HG02610 (cell line): ENCODE data around the gene CFAP74.

ENCODE experiments used
- ATAC-seq: cut with Tn5 transposase; IDR thresholded peaks from one replicate; pipeline ENCODE4 v1.9.1; 2021; ENCODE audit warnings: mild to moderate bottlenecking, moderate library complexity; ENCODE audit not compliant: unreplicated experiment

CFAP74 gene

DNA sequence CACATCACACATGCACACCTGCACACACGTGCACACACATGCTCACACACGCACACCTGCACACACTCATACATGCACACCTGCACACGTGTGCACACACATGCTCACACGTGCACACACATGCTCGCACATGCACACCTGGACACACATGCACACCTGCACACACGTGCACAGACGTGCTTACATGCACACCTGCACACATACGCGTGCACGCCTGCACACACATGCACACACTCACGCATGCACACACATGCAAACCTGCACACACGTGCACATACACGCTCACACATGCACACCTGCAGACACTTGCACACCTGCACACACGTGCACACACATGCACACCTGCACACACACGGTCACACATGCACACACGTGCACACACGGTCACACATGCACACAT lies 32.6 kb downstream of the CFAP74 start:
- no peak for ATAC-seq

GRCh38 chr1:1969953-1970716 lies 33.5 kb downstream of the CFAP74 start:
- ATAC-seq, result no peak

GRCh38 chr1:1969505-1969900 lies 34.1 kb downstream of the CFAP74 start:
- ATAC-seq, result no peak

- no peak for ATAC-seq
Observed at GRCh38 chr1:1968767-1969504, 34.6 kb downstream of the CFAP74 start.

DNA sequence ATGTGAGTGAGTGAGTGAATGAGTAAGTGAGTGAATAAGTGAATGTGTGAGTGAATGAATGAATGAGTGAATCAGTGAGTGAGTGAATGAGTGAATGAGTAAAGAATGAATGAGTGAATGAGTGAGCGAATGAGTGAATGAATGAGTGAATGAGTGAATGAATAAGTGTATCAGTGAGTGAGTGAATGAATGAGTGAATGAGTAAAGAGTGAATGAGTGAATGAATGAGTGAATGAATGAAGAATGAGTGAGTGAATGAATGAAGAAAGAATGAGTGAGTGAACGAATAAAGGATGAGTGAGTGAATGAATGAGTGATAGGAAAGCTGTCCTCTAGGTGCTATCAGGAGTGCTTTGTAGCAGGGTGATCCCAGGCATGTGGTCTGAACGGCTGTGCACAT lies 35.7 kb downstream of the CFAP74 start:
- ATAC-seq, result no peak

GRCh38 chr1:1967151-1967550 lies 36.4 kb downstream of the CFAP74 start:
- no peak for ATAC-seq

DNA sequence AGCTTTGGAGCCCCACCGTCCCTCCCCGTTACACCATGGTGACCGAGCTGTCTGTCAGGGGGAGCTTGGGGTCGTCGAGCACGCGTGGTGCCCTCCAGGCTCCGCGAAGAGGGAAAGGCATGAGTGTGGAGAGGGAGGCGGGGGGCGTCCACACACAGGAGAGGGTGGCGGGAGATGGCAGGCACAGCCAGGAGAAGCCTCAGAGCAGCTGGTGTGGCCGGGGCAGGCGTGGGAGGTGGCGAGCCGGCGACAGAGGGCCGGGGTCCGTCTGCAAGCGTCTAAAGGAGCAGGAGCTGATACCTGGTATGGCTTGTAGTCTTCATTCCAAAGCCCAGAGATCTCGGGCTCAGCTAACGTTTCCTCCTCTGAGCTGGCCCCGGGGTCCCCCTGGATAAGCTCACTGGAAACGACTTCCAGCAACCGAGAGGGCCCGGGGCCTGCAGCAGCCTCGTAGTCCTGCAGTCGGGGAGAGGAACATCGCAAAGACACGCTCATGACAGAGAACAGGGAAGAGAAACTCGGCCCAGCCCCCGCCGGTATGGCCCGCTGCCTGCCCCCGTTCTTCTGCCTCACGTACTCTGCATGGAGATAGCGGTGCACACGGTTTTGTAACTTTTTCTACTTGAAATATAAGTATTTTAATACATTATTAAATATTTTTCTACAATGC lies 37.4 kb downstream of the CFAP74 start:
- no peak for ATAC-seq

- ATAC-seq, result no peak
Observed at GRCh38 chr1:1965546-1965945, 38.0 kb downstream of the CFAP74 start.

DNA sequence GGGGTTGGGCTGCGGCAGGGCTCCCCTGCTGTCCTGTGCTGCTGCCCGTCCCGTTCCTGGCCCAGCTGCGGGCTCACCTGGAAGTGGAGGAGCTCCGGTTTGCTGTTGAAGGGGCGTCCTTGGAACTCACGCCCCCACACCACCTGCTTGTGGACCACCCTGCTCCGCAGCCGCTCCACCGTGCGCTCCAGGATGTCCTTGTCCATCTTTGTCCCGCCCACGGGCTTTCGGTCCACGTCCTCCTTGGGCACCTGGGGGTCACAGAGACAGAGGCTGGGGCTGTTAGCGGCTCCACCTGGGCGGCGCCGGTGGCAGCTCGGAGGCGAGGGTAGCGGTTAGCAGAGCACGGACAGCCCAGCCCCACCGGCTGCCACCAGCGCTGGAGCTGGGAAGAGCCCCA lies 38.8 kb downstream of the CFAP74 start:
- ATAC-seq, result no peak

DNA sequence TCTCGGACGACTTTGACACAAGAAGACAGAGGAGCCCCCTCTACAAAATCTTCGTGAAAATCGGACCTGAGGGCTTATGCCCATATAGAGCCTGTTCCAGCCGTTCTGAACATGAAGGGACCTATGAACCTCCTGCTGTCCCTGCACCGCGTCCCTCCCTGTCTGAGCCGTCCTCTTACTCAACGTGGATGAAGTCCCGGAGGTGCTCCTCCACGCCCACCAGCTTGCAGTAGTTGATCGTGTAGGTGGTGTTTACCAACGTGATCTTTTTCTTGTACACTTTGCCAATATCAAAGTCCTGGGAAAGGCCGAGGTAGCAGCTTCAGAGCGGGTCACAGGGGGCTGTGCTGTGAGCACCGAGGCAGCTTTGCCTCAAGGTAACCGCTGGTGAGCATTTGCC lies 40.0 kb downstream of the CFAP74 start:
- no peak for ATAC-seq

DNA sequence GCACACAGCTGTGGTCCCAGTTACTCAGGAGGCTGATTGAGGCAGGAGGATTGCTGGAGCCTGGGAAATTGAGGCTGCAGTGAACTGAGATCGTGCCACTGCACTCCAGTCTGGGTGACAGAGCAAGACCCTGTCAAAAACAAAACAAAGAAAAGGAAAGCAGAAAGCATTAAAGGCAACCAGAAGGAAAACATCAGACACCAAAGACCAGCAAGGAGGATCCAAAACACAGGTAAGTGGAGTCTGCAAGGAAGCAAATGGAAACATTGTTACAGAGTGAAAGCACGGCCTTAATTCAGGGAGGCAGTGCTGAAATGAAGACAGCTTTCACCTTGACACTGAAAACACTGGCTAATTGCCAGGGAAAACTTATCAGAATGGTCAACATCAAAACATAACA lies 40.8 kb downstream of the CFAP74 start:
- no peak for ATAC-seq

- no peak for ATAC-seq
Observed at GRCh38 chr1:1960480-1961196, 42.9 kb downstream of the CFAP74 start.

DNA sequence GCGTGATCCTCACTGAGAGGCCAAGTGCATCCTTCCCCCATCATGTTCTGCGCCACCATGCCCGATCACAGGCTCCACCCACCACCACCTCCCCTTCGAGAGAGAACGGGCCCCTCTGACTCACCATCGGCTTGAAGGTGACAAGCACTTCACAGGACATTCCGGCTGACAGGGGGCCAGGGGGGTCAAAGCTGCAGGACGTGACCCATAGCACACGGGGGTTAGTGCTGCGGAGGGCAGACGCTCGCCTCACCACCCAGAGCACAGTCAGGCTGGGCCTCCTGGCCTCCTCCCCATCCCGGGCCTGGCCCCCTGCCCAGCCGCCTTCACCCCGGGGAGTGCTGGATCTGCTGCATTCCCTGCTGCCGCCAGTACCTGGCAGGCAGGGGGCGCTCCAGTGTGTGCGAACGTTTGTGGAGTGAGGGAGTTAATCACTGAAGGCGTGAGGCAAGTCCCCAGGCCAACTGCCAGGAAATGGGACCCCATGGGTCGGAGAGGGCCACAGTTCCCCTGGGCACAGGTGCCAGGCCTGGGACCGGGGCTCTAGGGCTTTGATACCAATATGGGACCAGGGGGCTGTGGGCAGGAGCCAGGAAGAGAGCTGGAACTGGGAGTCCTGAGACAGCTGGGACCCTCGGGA lies 43.6 kb downstream of the CFAP74 start:
- ATAC-seq, result no peak

DNA sequence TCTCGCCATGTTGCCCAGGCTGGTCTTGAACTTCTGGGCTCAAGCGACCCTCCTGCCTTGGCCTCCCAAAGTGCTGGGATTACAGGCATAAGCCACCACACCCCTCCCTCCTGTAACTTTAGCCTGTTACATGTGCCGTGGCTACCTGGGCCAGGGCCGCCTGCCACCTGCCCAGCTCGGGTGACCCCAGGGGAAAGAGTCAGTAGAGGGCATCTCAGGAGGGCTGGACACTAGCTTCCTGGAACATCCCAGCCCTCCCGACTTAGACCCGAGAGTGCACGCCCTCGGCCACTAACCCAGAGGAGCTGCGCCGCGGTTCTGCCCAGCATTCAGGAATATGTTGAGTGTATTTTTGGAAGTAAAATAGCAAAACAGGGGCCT lies 44.1 kb downstream of the CFAP74 start:
- no peak for ATAC-seq

GRCh38 chr1:1958071-1958541 lies 45.5 kb downstream of the CFAP74 start:
- ATAC-seq, result no peak

- ATAC-seq, result no peak
Observed at GRCh38 chr1:1957533-1957961, 46.0 kb downstream of the CFAP74 start.

- no peak for ATAC-seq
Observed at GRCh38 chr1:1956586-1957532, 46.7 kb downstream of the CFAP74 start.

- ATAC-seq, result no peak
Observed at GRCh38 chr1:1956101-1956500, 47.5 kb downstream of the CFAP74 start.

DNA sequence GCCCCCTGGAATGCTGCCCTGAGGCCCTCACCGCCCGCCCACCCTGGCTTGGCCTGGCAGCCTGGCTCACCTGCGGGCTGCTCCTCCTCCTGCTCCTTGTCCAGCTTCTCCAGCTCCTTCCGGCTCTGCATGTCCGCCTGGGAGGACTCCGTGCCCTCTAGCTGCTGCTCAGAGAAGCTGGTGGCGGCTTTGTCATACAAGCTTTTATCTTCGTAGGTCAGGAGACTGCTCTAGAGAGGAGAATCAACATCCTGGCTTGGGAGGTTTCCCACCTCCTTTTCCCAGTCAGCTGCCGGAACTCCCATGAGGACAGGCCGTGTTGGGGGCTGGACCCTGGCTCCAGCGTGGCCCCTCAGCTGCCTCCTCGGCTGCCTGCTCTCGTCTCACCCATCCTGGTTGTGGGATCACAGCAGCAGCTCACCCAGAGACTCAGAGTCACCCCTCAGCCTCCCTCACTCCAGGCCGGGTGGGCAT lies 47.9 kb downstream of the CFAP74 start:
- no peak for ATAC-seq
